Sigmoid colon (tissue), 4 donors: Measurements from ENCODE around the gene MND1.

ENCODE experiments used
- EP300 ChIP-seq, 4 donors: sonication (generic); formaldehyde crosslinking; IDR thresholded peaks; one replicate each; pipeline ENCODE4 v1.6.1; 2017; ENCODE audit warnings: antibody characterized with exemption in 4 of 4
- POLR2A ChIP-seq, 2 donors: fragments of 450-650 bp; IDR thresholded peaks; one replicate each; pipeline ENCODE4 v1.6.1; 2016; ENCODE audit warnings: antibody characterized with exemption in 2 of 2, mild to moderate bottlenecking in 2 of 2, moderate library complexity in 2 of 2
- POLR2AphosphoS5 ChIP-seq, 4 donors: sonication (generic); formaldehyde crosslinking; IDR thresholded peaks; one replicate each; pipeline ENCODE4 v1.6.1; 2017; ENCODE audit warnings: antibody characterized with exemption in 4 of 4
- TF ChIP-seq, protein P1 (sequence below), 4 experiments: fragments of 450-650 bp in 3 of 4; fragments of 200-600 bp in 1 of 4; IDR thresholded peaks; one replicate each; pipeline ENCODE4 v1.5.1; 2016 to 2019; ENCODE audit warnings: antibody characterized with exemption in 4 of 4, mild to moderate bottlenecking in 3 of 4, moderate library complexity in 2 of 4

DNA sequence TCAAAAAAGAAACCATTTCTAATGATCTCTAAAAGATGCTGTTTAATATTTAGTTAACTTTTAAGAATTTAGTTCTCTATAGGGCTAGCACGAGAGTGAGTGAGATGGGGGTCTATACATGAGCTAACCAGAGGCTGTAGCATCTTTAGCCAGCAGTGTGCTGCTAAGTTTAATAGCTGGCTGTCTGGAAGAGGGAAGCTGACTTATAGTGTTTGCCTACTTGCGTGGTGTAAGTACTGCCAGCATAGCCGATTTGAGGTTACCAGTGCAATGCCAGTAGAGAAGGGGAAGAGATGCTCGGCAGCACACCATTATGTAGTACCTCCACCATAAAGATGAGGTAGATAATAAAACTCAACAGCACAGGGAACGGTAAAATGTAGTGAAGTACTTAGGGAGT lies 74.5 kb downstream of the MND1 start:
- TF ChIP-seq, protein P1, sequence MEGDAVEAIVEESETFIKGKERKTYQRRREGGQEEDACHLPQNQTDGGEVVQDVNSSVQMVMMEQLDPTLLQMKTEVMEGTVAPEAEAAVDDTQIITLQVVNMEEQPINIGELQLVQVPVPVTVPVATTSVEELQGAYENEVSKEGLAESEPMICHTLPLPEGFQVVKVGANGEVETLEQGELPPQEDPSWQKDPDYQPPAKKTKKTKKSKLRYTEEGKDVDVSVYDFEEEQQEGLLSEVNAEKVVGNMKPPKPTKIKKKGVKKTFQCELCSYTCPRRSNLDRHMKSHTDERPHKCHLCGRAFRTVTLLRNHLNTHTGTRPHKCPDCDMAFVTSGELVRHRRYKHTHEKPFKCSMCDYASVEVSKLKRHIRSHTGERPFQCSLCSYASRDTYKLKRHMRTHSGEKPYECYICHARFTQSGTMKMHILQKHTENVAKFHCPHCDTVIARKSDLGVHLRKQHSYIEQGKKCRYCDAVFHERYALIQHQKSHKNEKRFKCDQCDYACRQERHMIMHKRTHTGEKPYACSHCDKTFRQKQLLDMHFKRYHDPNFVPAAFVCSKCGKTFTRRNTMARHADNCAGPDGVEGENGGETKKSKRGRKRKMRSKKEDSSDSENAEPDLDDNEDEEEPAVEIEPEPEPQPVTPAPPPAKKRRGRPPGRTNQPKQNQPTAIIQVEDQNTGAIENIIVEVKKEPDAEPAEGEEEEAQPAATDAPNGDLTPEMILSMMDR (IDR thresholded peaks at IDR 0.05): no peak
- no peak for TF ChIP-seq POLR2AphosphoS5 (IDR thresholded peaks at IDR 0.05)
- TF ChIP-seq POLR2A (IDR thresholded peaks at IDR 0.05): no peak
- TF ChIP-seq EP300 (IDR thresholded peaks at IDR 0.05): no peak
